ENCODE data around the gene SLC22A14.
"Not testable (repeated sequence)": the region's sequence is repeated elsewhere in the genome, so short reads cannot be mapped to it uniquely, and the experiment has no call there.

The SLC22A14 gene

DNA sequence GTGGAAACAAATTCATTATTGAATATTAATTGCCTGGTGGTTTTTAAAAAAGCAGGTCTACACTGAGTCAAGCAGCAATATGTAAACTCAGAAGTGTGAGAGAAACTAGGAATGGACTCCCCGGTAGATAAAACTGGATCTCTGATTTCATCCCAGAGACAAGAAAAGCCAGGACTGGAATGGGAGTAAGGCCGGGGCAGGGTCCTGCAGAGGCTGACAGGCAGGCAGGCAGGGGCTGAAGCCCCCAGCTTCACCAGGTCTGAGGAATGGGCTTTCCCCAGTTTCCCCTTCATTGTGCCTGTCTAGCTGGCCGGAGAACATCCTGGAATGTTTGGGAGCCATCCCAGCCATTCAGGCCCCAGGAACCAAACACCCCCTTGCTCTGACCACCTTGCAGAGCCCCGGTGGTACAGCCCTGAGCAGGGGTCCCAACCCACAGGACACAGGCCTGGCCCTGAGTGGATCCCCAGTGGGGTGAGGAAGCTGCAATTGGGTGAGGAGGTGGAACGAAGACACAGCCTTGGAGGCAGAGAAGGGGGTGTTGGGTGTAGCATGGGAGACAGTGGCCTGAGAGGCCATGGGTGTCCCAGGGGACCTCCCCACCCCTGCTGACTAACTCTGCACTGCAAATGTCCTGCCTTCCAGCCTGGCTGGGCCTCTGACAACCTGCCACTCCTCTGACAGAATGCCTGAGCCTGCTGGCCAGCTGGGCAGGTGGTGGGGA, 32.8 kb downstream of the SLC22A14 start:
- DNase-seq = no peak

DNA sequence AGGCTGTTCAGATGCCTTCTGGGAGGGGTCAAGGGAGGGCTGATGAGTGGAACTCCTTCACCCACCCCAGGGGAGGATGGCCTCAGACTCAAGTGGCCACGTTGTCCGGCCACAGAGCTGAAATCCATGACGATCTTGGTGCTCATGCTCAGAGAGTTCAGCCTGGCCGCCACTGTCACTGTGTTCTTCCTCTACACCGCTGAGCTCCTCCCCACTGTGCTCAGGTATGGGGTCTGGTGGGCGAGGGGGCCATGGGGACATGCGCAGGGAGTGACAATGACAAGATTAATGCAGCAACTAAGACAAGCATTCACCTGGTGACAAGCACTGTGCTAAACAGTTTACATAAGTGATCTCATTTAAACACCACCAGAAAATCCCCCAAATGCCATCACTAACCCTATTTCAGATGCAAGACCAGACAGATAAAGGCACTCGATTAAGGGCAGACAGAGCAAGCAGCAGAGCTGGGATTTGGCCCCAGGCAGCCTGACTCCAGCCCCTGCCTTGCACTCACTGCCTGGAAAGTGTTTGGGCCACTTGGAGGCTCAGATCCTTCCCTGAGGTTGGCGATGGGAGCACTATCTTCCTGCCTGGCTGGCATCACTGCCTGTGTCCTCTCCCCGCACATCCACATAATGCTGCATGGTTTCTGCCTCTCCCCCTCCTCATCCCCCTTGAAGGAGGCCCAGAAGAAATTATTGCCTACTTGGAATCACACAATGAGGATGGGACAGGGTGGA, 33.6 kb downstream of the SLC22A14 start:
- no peak for DNase-seq

DNA sequence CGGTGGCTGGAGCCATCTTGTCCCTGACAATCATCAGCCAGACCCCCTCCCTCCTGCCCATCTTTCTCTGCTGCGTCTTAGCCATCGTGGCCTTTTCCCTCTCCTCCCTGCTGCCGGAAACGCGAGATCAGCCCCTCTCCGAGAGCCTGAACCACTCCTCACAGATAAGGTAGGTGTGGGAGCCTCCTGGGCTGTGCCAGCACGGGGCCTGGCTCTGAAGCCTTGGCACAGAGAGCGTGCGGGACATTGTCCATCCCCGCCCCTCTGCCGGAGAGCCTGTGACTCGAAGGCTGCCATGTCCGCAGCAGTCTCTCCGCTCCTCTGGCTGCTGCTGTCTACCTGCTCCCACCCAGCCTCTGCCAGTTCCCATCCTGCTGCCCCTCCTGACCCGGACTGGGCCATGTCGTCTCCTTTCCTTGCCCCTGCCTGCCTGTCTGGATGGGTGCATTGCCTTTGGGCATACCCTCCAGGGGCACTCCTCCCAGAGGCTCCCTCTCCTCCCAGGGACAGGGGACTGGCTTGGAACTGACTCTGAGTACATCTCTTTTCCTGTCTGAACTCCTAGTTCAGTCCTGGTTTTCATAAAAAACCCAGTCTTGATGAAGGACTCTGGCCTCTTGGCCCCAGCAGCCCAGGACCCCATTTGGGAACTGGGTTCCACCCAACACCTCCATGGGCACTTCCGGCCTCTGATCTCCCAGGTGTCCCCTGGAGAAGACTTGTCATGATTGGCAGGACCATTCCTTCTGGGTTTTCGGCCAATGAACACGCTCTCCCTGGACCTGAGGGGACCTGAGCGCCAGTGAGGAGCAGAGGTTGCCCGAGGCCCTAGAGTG, 34.5 kb downstream of the SLC22A14 start:
- DNase-seq = no peak

DNA sequence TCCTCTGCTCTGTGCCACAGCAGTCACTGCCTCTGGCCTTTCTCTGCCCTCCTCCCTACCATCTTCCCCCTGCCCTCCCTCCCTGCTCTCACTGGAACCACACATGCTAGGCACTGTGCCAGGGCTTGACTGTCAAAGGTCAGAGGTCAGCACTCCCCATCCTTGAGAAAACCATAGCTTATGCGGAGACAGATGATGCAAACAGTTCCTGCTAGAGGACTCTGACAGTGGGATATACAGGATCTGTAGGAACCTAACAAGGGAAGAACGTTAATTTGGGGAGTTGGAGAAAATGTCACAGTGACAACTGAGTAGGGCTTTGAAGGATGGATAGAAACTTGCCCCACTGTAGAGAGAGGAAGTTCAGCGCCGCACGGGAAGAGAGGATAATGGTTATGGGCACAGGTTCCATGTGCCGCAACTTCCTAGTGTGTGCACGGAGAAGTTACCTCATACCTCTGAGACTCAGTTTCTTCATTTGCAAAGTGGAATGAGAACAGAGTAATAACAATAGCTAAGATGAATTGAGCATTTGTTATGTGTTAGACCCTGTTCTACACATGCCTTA, 35.2 kb downstream of the SLC22A14 start:
- no peak for DNase-seq

DNA sequence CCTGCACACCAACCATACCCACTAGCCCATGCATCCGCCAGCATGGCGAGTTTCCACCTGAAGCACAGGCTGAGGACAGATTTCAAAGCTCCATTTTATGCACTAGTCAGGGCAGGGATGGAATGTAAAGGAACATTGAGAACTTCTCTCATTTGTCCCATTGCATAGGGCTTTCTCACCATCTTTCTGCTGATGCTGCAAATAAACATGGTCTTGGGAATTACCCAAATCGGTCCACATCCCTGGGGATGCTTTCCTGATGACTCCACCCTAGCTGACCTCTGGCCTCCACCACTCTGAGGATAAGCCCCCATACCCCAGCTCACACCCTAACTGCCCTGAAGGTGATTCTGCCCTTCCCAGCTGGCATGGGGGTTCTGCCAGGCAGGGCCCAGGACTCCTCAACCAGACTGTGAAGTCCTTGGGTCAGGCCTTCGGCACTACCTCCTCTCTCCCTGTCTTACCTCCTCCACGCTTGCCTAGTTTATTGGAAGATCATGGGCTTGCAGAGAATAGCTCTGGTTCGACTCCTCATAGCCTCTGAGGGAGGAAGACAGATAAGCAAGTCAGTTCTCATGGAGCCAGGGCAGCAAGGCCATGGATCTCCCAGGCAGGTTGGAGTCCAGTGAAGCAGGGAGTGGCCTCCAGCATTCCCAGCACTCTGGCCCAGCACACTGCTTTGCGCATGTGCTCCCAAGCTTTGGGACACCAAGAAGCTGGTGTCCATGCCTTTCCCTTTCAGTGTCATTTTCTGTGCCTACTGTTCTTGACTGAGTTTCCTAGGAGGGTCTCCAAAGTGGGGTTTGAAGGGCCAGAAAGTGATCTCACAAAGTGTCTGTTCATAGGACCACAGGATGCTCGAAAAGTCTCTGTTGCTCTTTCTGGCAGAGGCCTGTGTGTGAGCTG, 36.9 kb downstream of the SLC22A14 start:
- no peak for DNase-seq

DNA sequence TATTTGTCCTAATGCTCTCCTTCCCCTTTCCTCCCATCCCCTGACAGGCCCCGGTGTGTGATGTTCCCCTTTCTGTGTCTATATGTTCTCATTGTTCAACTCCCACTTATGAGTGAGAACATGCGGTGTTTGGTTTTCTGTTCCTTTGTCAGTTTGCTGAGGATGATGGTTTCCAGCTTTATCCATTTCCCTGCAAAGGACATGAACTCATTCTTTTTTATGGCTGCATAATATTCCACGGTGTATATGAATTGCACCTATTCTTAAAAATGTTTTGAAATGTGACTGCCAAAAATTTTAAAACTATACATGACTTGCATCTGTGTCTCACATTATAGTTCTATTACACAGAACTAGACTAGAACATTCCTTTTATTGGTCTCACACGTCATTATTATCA, 38.5 kb downstream of the SLC22A14 start:
- not testable (repeated sequence) for DNase-seq

DNA sequence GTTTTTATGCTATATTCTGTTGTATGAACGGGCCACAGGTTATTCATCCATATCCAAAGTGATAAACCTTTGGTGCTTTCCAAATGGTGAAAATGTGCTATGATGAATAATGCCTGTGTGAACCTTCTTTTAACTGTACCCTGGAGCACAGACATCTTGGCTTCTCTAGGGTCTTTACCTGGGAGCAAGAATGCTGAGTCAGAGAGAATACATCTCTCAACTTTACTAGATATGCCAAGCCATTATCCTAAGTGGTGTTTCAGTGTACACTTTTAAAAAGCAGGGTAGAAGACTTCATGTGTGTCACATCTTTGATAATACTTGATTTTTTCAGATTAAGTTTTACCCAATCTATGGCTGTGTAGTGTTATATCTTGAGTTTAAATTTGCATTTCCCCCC, 41.0 kb downstream of the SLC22A14 start:
- no peak for DNase-seq

- no peak for DNase-seq
Observed at GRCh38 chr3:38325256-38325655, 43.2 kb downstream of the SLC22A14 start.

- DNase-seq = peak; percentile 71
Observed at GRCh38 chr3:38327335-38328009, 45.4 kb downstream of the SLC22A14 start.

GRCh38 chr3:38331257-38332022, 49.3 kb downstream of the SLC22A14 start:
- no peak for DNase-seq

- no peak for DNase-seq
Observed at GRCh38 chr3:38332201-38332600, 50.1 kb downstream of the SLC22A14 start.

DNA sequence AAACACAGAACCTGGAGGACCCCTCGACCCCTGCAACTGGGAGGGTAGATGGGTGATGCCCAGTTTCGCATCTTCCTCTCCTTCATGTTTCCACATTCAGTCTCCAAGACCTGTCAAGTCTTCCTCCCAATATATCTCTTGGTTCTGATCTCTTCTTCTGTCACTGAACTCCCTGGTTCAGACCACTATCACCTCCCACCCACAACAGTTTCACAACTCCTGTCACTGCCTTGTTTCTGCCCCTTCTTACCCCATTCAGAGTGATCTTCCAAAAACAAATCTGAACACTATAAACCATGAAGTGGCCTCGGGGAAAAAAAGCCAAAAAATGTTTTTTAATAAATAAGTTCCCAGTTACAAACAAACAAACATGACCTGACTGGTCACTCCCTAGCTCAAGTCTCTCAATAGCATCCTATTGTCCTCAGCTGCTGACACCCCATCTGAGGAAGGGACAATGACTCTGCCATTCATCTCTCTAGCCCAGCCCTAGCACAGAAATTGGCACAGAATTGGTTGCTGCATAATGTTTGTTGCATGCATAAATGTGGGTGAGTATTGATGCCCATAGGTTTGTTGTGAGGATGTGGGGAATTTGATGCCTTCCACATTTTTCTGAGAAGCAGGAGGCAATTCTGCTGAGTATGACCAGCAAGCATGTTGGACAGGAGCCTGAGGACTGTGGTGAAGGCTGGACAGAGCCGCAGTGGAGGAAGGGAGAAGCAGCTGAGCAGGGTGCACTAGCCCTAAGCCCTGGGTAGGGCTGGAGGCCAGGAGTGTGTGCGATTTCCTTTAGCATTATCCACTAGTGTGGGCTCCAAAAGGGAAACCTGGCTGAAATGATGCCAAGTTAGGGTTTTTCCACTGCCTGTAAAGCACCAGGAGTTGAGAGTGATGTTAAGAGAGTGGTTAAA, 52.3 kb downstream of the SLC22A14 start:
- no peak for DNase-seq

DNA sequence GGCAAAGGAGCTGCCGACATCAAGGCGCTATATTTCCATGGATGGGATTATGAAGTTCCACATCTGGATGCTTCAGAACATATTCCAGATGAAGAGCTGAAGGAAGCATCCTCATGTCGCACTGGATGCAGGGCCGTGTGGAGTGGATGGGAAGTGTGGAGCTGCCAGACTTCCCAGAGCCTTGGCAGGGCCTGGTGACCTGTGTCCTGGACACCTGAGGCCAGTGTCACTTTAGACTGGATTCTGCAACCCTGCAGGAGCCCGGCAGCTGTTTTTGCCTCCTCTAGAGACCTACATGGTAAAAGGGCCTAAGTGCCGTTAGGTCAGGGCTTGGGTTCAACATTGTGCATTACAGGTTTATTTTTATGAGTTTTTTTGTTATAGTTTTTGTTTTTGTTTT, 53.2 kb downstream of the SLC22A14 start:
- DNase-seq = no peak

DNA sequence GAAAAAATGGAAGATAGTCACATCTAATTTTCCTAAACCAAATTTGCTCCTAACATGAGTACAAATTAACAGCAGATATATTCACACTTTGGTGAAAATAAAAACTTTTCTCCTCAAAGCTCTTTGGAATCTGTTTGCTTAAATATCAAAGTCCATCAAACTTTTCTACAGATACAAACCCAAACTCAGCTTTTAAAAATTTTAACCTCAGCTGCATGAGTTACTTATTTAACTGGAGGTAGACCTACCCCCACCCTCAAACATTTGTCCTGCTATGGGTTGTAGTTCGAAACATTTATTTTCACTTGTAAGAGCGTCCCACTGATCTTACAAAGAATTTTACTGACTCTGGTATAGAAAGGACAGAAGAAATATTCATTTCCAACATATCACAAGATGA, 55.6 kb downstream of the SLC22A14 start:
- DNase-seq = no peak

DNA sequence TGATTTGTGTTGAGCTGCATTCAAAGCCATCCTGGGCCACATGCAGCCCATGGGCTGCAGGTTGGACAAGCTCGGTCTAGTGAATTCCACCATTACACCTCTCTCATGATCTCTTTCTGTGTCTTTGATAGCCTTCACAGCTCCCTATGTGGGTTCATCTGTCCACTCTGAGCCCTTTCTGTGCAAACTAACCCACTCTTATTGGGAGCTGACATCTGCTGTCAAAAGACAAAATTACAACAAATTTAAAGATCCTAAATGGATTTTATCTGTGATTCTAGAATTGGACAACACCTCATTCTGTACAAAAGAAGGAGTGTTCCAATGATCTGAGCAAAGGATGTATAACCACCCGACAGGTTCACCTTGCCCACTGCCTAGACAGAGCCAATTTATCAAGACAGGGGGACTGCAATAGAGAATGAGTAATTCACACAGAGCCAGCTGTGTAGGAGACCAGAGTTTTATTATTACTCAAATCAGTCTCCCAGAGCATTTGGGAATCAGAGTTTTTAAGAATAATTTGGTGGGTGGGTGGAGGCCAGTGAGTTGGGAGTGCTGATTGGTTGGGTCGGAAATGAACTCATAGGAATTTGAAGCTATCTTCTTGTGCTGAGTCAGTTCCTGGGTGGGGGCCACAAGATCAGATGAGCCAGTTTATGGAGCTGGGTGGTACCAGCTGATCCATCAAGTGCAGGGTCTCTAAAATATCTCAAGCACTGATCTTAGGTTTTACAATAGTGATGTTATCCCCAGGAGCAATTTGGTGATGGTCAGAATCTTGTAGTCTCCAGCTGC, 61.9 kb downstream of the SLC22A14 start:
- DNase-seq = no peak

DNA sequence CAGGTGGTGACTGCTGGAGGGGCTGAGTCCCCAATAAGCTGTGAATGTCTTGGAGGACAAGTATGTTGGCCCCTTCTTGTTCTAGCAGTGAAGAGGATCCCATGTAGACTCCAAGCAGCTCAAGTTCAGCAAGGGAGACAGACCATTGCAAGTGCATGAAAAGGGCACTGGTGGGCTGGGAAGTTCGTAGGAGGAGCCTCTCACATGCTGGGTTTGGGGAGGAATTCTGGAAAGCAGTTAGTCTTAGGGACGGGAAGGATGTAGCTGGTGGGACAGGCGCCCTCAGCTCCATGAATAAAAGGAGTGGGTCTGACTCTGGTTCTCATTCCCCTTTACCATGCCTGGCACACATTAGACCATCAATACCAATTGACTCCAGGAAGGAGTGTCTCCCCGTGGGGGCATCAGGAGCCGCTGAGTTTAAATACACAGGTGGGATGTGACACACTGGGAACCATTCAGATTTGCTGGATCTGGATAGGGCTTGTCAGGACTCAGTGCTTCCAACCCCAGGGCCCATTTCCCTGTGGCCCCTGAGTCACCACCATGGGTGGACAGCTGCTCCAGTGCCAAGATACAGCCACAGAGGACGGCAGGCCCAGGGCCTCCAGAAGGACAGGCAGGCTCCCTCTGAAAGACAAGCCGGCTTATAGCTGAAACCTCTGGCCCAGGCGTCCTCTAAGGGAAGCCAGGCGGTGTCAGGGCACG, 63.9 kb downstream of the SLC22A14 start:
- no peak for DNase-seq

GRCh38 chr3:38346587-38347410, 64.7 kb downstream of the SLC22A14 start, which contains the start of gene XYLB:
Gene XYLB, plus strand, starts transcription at chr3:38346785. Its CDS starts 84 bp downstream, at chr3:38346869.
- DNase-seq = peak; percentile 82
